SU-DHL-6 (cell line): ENCODE results near the gene SNX8.

Source experiments
- H2AFZ ChIP-seq: fragments of 200-600 bp; sonication (generic); 2 replicates; pipeline ENCODE4 v1.6.1; 2014; ENCODE audit warnings: low read depth, mild to moderate bottlenecking, moderate library complexity, mixed read lengths, antibody characterized with exemption, low read length; ENCODE audit not compliant: severe bottlenecking
- H3F3A ChIP-seq: fragments of 200-600 bp; shearing (Covaris generic); 2 replicates; pipeline ENCODE4 v1.6.0; 2016; ENCODE audit warnings: antibody characterized with exemption, mild to moderate bottlenecking; ENCODE audit not compliant: insufficient read depth
- H3K27ac ChIP-seq: fragments of 200-600 bp; sonication (generic); 2 replicates; pipeline ENCODE4 v1.5.1; 2016; ENCODE audit warnings: low read depth, mild to moderate bottlenecking, low read length, moderate library complexity, mixed read lengths
- H3K27me3 ChIP-seq: fragments of 200-600 bp; sonication (generic), shearing (Covaris generic); 2 replicates; pipeline ENCODE4 v1.6.0; 2014; ENCODE audit warnings: mild to moderate bottlenecking, low read length
- H3K36me3 ChIP-seq: fragments of 200-600 bp; sonication (generic); 2 replicates; pipeline ENCODE4 v1.6.1; 2014; ENCODE audit warnings: mild to moderate bottlenecking, low read length, mixed read lengths
- H3K4me2 ChIP-seq: fragments of 300-600, 200-600 bp; shearing (Covaris generic), sonication (generic); 2 replicates; pipeline ENCODE4 v1.6.0; 2014; ENCODE audit warnings: low read length, low read depth, mild to moderate bottlenecking; ENCODE audit not compliant: poor library complexity, severe bottlenecking
- H3K4me3 ChIP-seq: fragments of 200-600 bp; sonication (generic); 2 replicates; pipeline ENCODE4 v1.5.1; 2014; ENCODE audit warnings: antibody characterized with exemption, low read length, mild to moderate bottlenecking, mixed read lengths; ENCODE audit not compliant: insufficient read depth, poor library complexity, severe bottlenecking
- H3K79me2 ChIP-seq: fragments of 200-600 bp; sonication (generic); 2 replicates; pipeline ENCODE4 v1.6.1; 2014; ENCODE audit warnings: mild to moderate bottlenecking, low read length, moderate library complexity; ENCODE audit not compliant: insufficient read depth
- H3K9ac ChIP-seq: fragments of 200-600 bp; sonication (generic); 2 replicates; pipeline ENCODE4 v1.7.0; 2014; ENCODE audit warnings: mild to moderate bottlenecking, low read length
- H3K9me2 ChIP-seq: fragments of 200-600 bp; sonication (generic); replicated peaks from 2 replicates; pipeline ENCODE4 v1.6.1; 2014; ENCODE audit warnings: low read length; ENCODE audit not compliant: insufficient read depth
- H3K9me3 ChIP-seq: fragments of 200-600 bp; sonication (generic); 2 replicates; pipeline ENCODE4 v1.6.1; 2014; ENCODE audit warnings: low read length, mixed read lengths; ENCODE audit not compliant: insufficient read depth
- H4K20me1 ChIP-seq: fragments of 200-600 bp; sonication (generic); 2 replicates; pipeline ENCODE4 v1.6.1; 2014; ENCODE audit warnings: low read depth, mild to moderate bottlenecking, antibody characterized with exemption, low read length, moderate library complexity, mixed read lengths
- EZH2phosphoT487 ChIP-seq: fragments of 200-600 bp; sonication (generic), shearing (Covaris generic); conservative IDR thresholded peaks from 2 replicates; pipeline ENCODE4 v1.6.1; 2018; ENCODE audit warnings: mild to moderate bottlenecking, antibody characterized with exemption, low read length, moderate library complexity, mixed read lengths
- TF ChIP-seq, protein P1 (sequence below): fragments of 200-600 bp; sonication (generic); IDR thresholded peaks from one replicate; pipeline ENCODE4 v1.5.1; 2017; ENCODE audit warnings: antibody characterized with exemption, mild to moderate bottlenecking, low read length, moderate library complexity; ENCODE audit not compliant: insufficient read depth, poor library complexity, severe bottlenecking

SNX8 gene

DNA sequence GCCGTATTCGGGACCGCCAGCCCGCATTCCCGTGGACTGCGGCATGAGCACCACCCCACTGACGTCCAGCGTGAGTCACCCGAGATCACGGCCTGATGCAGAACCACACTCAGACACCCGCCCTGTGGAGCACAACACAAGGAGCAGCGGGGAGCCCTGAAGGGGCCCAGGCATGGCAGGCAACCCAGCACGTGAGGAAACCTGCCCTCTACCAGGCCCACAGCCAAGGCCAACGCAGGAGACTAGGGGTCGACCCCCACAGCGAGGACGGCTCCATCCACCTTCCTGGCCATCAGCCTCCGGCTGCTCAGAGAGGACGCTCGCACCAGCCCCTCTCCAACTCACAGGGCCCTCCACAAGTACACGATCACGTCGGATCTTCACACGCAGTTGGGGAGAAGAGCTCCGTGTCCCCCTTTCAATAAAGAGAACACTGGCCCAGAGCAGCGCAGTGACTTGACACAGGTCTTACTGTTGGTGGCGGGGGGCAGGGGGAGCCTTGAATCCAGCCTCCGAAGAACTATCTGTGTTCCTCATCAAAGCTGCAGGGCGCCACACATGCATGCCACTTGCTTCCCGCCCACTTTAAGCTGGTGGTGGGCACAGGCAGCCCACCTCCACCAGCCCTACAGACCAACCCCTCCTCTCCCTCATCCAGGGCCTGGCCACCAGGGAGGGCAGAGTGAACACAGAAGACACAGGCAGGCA is 103.5 kb downstream of the SNX8 start:
- H3K9ac ChIP-seq, result no peak overlapping the region

DNA sequence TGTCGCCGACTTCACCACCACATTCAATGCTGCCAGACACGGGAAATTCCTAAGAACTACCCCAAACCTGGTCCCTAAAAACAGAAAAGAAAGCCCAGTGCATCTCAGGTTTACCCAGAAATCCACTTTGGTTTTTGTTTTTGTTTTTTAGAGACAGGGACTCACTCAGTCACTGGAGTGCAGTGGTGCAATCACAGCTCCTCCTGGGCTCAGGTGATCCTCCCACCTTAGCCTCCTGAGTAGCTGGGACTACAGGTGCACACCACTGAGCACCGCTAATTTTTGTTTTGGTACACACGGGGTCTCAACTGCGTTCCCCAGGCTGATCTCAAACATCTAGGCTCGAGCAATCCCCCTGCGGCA is 104.3 kb downstream of the SNX8 start:
- H3K4me3 ChIP-seq, result no peak overlapping the region
- H3K27me3 ChIP-seq, result no peaks in the 10 kb centered on the region
- no peaks in the 10 kb centered on the region for H3F3A ChIP-seq
- TF ChIP-seq, protein P1, sequence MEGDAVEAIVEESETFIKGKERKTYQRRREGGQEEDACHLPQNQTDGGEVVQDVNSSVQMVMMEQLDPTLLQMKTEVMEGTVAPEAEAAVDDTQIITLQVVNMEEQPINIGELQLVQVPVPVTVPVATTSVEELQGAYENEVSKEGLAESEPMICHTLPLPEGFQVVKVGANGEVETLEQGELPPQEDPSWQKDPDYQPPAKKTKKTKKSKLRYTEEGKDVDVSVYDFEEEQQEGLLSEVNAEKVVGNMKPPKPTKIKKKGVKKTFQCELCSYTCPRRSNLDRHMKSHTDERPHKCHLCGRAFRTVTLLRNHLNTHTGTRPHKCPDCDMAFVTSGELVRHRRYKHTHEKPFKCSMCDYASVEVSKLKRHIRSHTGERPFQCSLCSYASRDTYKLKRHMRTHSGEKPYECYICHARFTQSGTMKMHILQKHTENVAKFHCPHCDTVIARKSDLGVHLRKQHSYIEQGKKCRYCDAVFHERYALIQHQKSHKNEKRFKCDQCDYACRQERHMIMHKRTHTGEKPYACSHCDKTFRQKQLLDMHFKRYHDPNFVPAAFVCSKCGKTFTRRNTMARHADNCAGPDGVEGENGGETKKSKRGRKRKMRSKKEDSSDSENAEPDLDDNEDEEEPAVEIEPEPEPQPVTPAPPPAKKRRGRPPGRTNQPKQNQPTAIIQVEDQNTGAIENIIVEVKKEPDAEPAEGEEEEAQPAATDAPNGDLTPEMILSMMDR, result no peak
- no peak for TF ChIP-seq EZH2phosphoT487
- 0 out of 2 replicates have a peak, but pooled peaks cover 4% of the 10 kb centered on the region for H3K36me3 ChIP-seq
- no peaks in the 10 kb centered on the region for H3K79me2 ChIP-seq
- no peaks in the 10 kb centered on the region for H3K9me2 ChIP-seq
- no peak overlapping the region for H2AFZ ChIP-seq
- no peaks in the 10 kb centered on the region for H3K9me3 ChIP-seq
- H3K9ac ChIP-seq, result no peak overlapping the region
- H3K27ac ChIP-seq, result no peak overlapping the region
- no peak overlapping the region for H3K4me2 ChIP-seq
- no peaks in the 10 kb centered on the region for H4K20me1 ChIP-seq

More for the DNA sequence above, 103.5 kb downstream of the SNX8 start:
- no peak overlapping the region for H3K4me3 ChIP-seq
- H3K27ac ChIP-seq, result no peak overlapping the region
- TF ChIP-seq, protein P1, result no peak
- TF ChIP-seq EZH2phosphoT487, result no peak
- no peaks in the 10 kb centered on the region for H4K20me1 ChIP-seq
- no peaks in the 10 kb centered on the region for H3K9me3 ChIP-seq
- H3K9me2 ChIP-seq, result no peaks in the 10 kb centered on the region
- 0 out of 2 replicates have a peak, but pooled peaks cover 4% of the 10 kb centered on the region for H3K36me3 ChIP-seq
- no peaks in the 10 kb centered on the region for H3K27me3 ChIP-seq
- H3K4me2 ChIP-seq, result no peak overlapping the region
- no peaks in the 10 kb centered on the region for H3F3A ChIP-seq
- no peak overlapping the region for H2AFZ ChIP-seq
- no peaks in the 10 kb centered on the region for H3K79me2 ChIP-seq

DNA sequence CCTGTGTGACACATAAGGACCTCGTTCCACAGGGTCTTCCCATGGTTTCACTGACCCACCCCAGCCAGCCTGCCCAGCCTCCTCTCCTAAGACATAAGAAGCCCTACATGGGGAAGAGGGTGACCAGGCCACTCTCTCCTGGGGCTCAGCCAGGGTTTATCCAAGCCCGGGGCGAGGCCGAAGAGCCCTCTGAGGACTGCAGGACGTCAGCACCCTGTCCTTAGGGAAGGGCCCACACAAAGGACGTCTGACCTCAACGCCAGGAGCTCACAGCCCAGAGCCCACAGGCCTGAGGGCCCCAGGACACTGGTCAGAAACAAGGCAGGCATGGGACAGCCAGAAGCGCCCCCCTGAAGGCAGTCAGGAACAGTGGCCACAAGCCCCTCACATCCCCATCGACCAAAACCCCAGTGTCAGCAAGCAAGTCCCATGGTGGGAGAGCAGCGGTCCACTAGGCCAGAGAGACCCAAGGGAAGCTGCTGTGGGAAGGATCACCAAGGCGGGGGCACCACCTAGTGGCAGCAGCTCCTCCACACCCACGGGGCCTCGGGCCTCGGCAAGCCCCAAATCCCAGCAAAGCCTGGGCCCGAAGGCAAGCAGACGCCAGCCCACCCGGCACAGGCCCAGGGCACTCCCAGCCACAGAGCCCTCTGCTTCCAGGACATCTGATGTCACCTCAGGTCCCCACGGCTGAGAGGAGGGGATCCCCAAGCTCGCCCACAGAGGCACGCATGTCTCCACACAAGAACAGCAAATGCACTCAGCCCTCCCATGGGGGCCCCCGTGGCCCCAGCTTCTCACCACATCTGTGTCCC is 104.9 kb downstream of the SNX8 start:
- Histone ChIP-seq H3K79me2 (no peaks in the 10 kb centered on the region), H3K4me3 (no peak overlapping the region), H3K9ac (no peak overlapping the region), H3K4me2 (no peak overlapping the region), H3K27ac (no peak overlapping the region), H3K36me3 (0 out of 2 replicates have a peak, but pooled peaks cover 4% of the 10 kb centered on the region), H4K20me1 (no peaks in the 10 kb centered on the region), H3K27me3 (no peaks in the 10 kb centered on the region), H3F3A (no peaks in the 10 kb centered on the region), H2AFZ (no peak overlapping the region), H3K9me2 (no peaks in the 10 kb centered on the region), H3K9me3 (no peaks in the 10 kb centered on the region)
- no peak for TF ChIP-seq EZH2phosphoT487
- TF ChIP-seq, protein P1, result peak; percentile 26
